Measurements from ENCODE around the gene PRUNE1.

The PRUNE1 gene

DNA sequence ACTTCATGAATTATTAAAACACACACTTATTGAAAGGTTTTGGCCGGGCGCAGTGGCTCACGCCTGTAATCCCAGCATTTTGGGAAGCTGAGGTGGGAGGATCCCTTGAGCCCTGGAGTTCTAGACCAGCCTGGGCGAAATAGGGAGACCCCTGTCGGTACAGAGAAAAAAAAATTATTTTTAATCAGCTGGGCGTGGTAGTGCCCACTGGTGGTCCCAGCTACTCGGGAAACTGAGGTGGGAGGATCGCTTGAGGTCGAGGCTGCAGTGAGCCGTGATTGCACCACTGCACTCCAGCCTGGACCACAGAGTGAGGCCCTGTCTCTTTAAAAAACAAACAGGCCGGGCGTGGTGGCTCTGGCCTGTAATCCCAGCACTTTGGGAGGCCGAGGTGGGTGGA is 64.0 kb downstream of the PRUNE1 start:
- Histone ChIP-seq H3K27me3 (ENCODE audit: insufficient read depth, low read depth) (no peaks in the 10 kb centered on the region), H3K4me2 (no peak overlapping the region), H2AFZ (ENCODE audit: low read depth) (no peak overlapping the region), H3K4me1 (ENCODE audit: low read depth, poor library complexity, severe bottlenecking) (peaks cover 19% of the 10 kb centered on the region), H3K79me2 (ENCODE audit: insufficient read depth, low read depth) (peaks cover 12% of the 10 kb centered on the region), H3K4me3 (IDR thresholded peaks at IDR 0.05; ENCODE audit: insufficient read depth, low read depth, low read length) (no peak overlapping the region), H3K9ac (no peak overlapping the region), H3K27ac (no peak overlapping the region), H3K36me3 (ENCODE audit: insufficient read depth) (no peaks in the 10 kb centered on the region), H4K20me1 (ENCODE audit: insufficient read depth) (no peaks in the 10 kb centered on the region)
- TF ChIP-seq CTCF (conservative IDR thresholded peaks at IDR 0.05; ENCODE audit: low read depth, low read length), result no peak
